ENCODE measurements around the gene MARK2.

The MARK2 gene

GRCh38 chr11:63941901-63942300 is 103.0 kb downstream of the MARK2 start:
- H4K20me1 ChIP-seq (ENCODE audit: control insufficient read depth, insufficient read depth, low read depth, low read length): no peaks in the 10 kb centered on the region; the same call in 1 of the 2 replicates
- peaks cover 40% of the 10 kb centered on the region for H3K36me3 ChIP-seq (ENCODE audit: control insufficient read depth, low read length)
- H3K79me2 ChIP-seq (ENCODE audit: control insufficient read depth, low read length): peaks cover 67% of the 10 kb centered on the region
- TF ChIP-seq EZH2phosphoT487 (IDR thresholded peaks at IDR 0.05; ENCODE audit: borderline replicate concordance, low read length) (no peak), CTCF (IDR thresholded peaks at IDR 0.05; ENCODE audit: low read depth, low read length, poor library complexity, severe bottlenecking) (no peak)
- H3K4me3 ChIP-seq (ENCODE audit: low read length): no peak overlapping the region
- no peaks in the 10 kb centered on the region for H3K9me3 ChIP-seq (ENCODE audit: control insufficient read depth, insufficient read depth, low read length)
- H3K27me3 ChIP-seq (ENCODE audit: control insufficient read depth, low read length): no peaks in the 10 kb centered on the region
- H3K9me2 ChIP-seq (replicated peaks; ENCODE audit: control insufficient read depth, low read length): no peaks in the 10 kb centered on the region
- no peak overlapping the region for H3K27ac ChIP-seq (ENCODE audit: low read depth, low read length)
- no peak overlapping the region for H3K4me2 ChIP-seq (ENCODE audit: low read length)
- peaks cover 5% of the 10 kb centered on the region; the same call in 1 of the 2 replicates for H3F3A ChIP-seq (ENCODE audit: control insufficient read depth, insufficient read depth)
- peaks cover 28% of the 10 kb centered on the region for H3K4me1 ChIP-seq (ENCODE audit: control insufficient read depth, low read length)

GRCh38 chr11:63942803-63943202 is 103.9 kb downstream of the MARK2 start:
- H3K9me2 ChIP-seq (replicated peaks; ENCODE audit: control insufficient read depth, low read length): no peaks in the 10 kb centered on the region
- H3K4me1 ChIP-seq (ENCODE audit: control insufficient read depth, low read length): peaks cover 23% of the 10 kb centered on the region
- TF ChIP-seq CTCF (IDR thresholded peaks at IDR 0.05; ENCODE audit: low read depth, low read length, poor library complexity, severe bottlenecking) (no peak), EZH2phosphoT487 (IDR thresholded peaks at IDR 0.05; ENCODE audit: borderline replicate concordance, low read length) (no peak)
- H3K36me3 ChIP-seq (ENCODE audit: control insufficient read depth, low read length): peaks cover 46% of the 10 kb centered on the region
- no peaks in the 10 kb centered on the region for H3K9me3 ChIP-seq (ENCODE audit: control insufficient read depth, insufficient read depth, low read length)
- H3K79me2 ChIP-seq (ENCODE audit: control insufficient read depth, low read length): peaks cover 67% of the 10 kb centered on the region
- no peaks in the 10 kb centered on the region for H3K27me3 ChIP-seq (ENCODE audit: control insufficient read depth, low read length)
- H3K27ac ChIP-seq (ENCODE audit: low read depth, low read length): no peak overlapping the region
- H4K20me1 ChIP-seq (ENCODE audit: control insufficient read depth, insufficient read depth, low read depth, low read length): no peaks in the 10 kb centered on the region; the same call in 1 of the 2 replicates
- H3F3A ChIP-seq (ENCODE audit: control insufficient read depth, insufficient read depth): peaks cover 5% of the 10 kb centered on the region; the same call in 1 of the 2 replicates
- H3K4me2 ChIP-seq (ENCODE audit: low read length): no peak overlapping the region
- H3K4me3 ChIP-seq (ENCODE audit: low read length): no peak overlapping the region

- Histone ChIP-seq H3K27ac (ENCODE audit: low read depth, low read length) (no peak overlapping the region), H4K20me1 (ENCODE audit: control insufficient read depth, insufficient read depth, low read depth, low read length) (no peaks in the 10 kb centered on the region; the same call in 1 of the 2 replicates), H3K4me3 (ENCODE audit: low read length) (no peak overlapping the region), H3K36me3 (ENCODE audit: control insufficient read depth, low read length) (peaks cover 49% of the 10 kb centered on the region), H3F3A (ENCODE audit: control insufficient read depth, insufficient read depth) (peaks cover 5% of the 10 kb centered on the region; the same call in 1 of the 2 replicates), H3K9me3 (ENCODE audit: control insufficient read depth, insufficient read depth, low read length) (no peaks in the 10 kb centered on the region), H3K79me2 (ENCODE audit: control insufficient read depth, low read length) (peaks cover 56% of the 10 kb centered on the region), H3K4me2 (ENCODE audit: low read length) (no peak overlapping the region), H3K4me1 (ENCODE audit: control insufficient read depth, low read length) (peaks cover 13% of the 10 kb centered on the region), H3K27me3 (ENCODE audit: control insufficient read depth, low read length) (no peaks in the 10 kb centered on the region), H3K9me2 (replicated peaks; ENCODE audit: control insufficient read depth, low read length) (no peaks in the 10 kb centered on the region)
- TF ChIP-seq EZH2phosphoT487 (IDR thresholded peaks at IDR 0.05; ENCODE audit: borderline replicate concordance, low read length) (no peak), CTCF (IDR thresholded peaks at IDR 0.05; ENCODE audit: low read depth, low read length, poor library complexity, severe bottlenecking) (no peak)
Observed at GRCh38 chr11:63944987-63945386, 106.1 kb downstream of the MARK2 start.

Measured in DOHH2 (cell line).